Measurements from ENCODE around the gene ALPP.
"Not testable (repeated sequence)": the region's sequence is repeated elsewhere in the genome, so short reads cannot be mapped to it uniquely, and the experiment has no call there.

Gene ALPP

DNA sequence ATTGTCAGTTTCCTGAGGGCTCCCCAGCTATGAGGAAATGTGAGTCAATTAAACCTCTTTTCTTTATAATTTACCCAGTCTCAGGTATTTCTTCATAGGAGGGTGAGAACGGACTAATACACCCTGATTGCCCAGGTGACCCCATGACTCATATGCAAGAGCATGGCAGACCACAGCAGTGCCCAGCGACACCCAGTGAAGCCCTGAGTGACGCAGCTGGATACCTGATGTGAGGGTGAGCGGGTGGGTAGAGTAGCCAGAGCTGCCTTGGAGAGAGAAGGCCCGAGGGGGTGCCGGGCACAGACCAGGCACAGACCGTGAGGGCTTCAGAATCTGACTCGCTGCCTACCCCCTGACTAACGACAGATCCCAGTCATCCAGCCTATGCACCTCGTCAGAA is 43.5 kb downstream of the ALPP start:
- H3K4me2 ChIP-seq (ENCODE audit: low read depth, low read length, poor library complexity, severe bottlenecking) = no peak overlapping the region

DNA sequence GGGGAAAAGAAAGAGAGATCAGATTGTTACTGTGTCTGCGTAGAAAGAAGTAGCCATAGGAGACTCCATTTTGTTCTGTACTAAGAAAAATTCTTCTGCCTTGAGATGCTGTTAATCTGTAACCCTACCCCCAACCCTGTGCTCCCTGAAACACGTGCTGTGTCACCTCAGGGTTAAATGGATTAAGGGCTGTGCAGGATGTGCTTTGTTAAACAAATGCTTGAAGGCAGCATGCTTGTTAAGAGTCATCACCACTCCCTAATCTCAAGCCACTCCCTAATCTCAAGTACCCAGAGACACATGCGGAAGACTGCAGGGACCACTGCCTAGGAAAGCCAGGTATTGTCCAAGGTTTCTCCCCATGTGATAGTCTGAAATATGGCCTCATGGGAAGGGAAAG is 44.4 kb downstream of the ALPP start:
- H3K27ac ChIP-seq (ENCODE audit: low read depth, low read length); H3K4me3 ChIP-seq (ENCODE audit: insufficient read depth, low read length, poor library complexity, severe bottlenecking); H3K9me3 ChIP-seq (ENCODE audit: insufficient read depth, low read length); H3K27me3 ChIP-seq (ENCODE audit: low read length); H2AFZ ChIP-seq (ENCODE audit: low read depth, low read length, severe bottlenecking); H3K4me2 ChIP-seq (ENCODE audit: low read depth, low read length, poor library complexity, severe bottlenecking); H3K36me3 ChIP-seq (ENCODE audit: low read length); H3K9me2 ChIP-seq (replicated peaks; ENCODE audit: insufficient read depth, low read length); H4K20me1 ChIP-seq (ENCODE audit: low read depth, low read length); H3F3A ChIP-seq (ENCODE audit: insufficient read depth); H3K79me2 ChIP-seq (ENCODE audit: insufficient read depth, low read length); H3K9ac ChIP-seq (ENCODE audit: low read length): not testable (repeated sequence)

More for the DNA sequence above, 43.5 kb downstream of the ALPP start:
- no peaks in the 10 kb centered on the region for H3K27me3 ChIP-seq (ENCODE audit: low read length)
- H3K9ac ChIP-seq (ENCODE audit: low read length) = no peak overlapping the region
- no peaks in the 10 kb centered on the region for H3K9me2 ChIP-seq (replicated peaks; ENCODE audit: insufficient read depth, low read length)
- H3K9me3 ChIP-seq (ENCODE audit: insufficient read depth, low read length) = no peaks in the 10 kb centered on the region
- no peaks in the 10 kb centered on the region for H3K79me2 ChIP-seq (ENCODE audit: insufficient read depth, low read length)
- no peak overlapping the region for H3K27ac ChIP-seq (ENCODE audit: low read depth, low read length)
- TF ChIP-seq, protein P1, sequence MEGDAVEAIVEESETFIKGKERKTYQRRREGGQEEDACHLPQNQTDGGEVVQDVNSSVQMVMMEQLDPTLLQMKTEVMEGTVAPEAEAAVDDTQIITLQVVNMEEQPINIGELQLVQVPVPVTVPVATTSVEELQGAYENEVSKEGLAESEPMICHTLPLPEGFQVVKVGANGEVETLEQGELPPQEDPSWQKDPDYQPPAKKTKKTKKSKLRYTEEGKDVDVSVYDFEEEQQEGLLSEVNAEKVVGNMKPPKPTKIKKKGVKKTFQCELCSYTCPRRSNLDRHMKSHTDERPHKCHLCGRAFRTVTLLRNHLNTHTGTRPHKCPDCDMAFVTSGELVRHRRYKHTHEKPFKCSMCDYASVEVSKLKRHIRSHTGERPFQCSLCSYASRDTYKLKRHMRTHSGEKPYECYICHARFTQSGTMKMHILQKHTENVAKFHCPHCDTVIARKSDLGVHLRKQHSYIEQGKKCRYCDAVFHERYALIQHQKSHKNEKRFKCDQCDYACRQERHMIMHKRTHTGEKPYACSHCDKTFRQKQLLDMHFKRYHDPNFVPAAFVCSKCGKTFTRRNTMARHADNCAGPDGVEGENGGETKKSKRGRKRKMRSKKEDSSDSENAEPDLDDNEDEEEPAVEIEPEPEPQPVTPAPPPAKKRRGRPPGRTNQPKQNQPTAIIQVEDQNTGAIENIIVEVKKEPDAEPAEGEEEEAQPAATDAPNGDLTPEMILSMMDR (IDR thresholded peaks at IDR 0.05; ENCODE audit: insufficient read depth, low read length, poor library complexity, severe bottlenecking) = no peak
- TF ChIP-seq EZH2phosphoT487 (conservative IDR thresholded peaks at IDR 0.05; ENCODE audit: low read length) = no peak
- H3F3A ChIP-seq (ENCODE audit: insufficient read depth) = no peaks in the 10 kb centered on the region
- H3K4me3 ChIP-seq (ENCODE audit: insufficient read depth, low read length, poor library complexity, severe bottlenecking) = no peak overlapping the region
- H4K20me1 ChIP-seq (ENCODE audit: low read depth, low read length) = no peaks in the 10 kb centered on the region
- H3K36me3 ChIP-seq (ENCODE audit: low read length) = no peaks in the 10 kb centered on the region
- H2AFZ ChIP-seq (ENCODE audit: low read depth, low read length, severe bottlenecking) = no peak overlapping the region

DNA sequence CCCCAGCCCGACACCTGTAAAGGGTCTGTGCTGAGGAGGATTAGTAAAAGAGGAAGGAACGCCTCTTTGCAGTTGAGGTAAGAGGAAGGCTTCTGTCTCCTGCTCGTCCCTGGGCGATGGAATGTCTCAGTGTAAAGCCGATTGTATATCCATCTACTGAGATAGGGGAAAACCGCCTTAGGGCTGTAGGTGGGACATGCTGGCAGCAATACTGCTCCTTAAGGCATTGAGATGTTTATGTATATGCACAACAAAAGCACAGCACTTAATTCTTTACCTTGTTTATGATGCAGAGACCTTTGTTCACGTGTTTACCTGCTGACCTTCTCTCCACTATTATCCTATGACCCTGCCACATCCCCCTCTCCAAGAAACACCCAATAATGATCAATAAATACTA is 44.9 kb downstream of the ALPP start:
- not testable (repeated sequence) for H3K79me2 ChIP-seq (ENCODE audit: insufficient read depth, low read length); H3K36me3 ChIP-seq (ENCODE audit: low read length); H3K9me2 ChIP-seq (replicated peaks; ENCODE audit: insufficient read depth, low read length); H2AFZ ChIP-seq (ENCODE audit: low read depth, low read length, severe bottlenecking); H3K4me2 ChIP-seq (ENCODE audit: low read depth, low read length, poor library complexity, severe bottlenecking); H3K9me3 ChIP-seq (ENCODE audit: insufficient read depth, low read length); H3K4me3 ChIP-seq (ENCODE audit: insufficient read depth, low read length, poor library complexity, severe bottlenecking); H3F3A ChIP-seq (ENCODE audit: insufficient read depth); H4K20me1 ChIP-seq (ENCODE audit: low read depth, low read length); H3K27ac ChIP-seq (ENCODE audit: low read depth, low read length); H3K27me3 ChIP-seq (ENCODE audit: low read length); H3K9ac ChIP-seq (ENCODE audit: low read length)

DNA sequence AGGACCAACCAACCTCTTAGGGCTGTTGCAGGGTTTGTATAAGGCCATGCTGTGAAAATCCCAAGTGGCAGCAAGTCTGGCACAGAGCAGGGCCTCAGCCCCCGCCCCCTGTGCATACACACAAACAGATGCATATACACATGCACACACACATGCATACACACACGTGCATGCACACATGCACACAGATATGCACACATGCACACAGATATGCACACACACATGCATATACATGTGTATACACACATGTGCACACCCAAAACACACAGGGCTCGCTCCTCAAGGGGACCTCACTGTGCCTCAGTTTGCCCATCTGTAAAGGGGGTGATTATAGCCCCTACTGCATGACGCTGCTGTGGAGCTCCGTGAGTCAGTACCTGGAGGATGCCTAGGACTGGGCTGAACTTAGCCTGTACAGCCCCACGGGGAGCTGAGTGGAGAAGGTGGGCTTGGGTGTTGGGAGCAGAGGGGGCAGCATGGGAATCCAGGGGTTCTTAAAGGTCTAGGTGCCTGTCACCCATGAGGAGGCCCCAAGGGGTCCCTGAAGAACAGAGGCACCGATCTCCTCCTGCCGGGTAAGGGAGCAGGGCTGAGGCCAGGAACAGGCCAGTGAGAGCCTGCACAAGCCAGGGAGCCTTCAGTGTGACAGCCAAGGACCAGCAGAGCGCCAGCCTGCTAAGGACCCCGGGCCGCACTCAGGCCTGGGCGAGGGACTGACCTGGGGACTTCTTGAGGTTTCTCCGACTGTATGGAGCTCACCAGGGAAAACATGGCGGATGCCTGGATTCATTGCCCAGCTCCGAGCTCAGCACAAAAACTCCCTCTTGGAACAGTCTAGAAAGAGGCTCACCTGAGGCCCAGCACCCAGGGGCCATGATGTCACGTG is 53.4 kb downstream of the ALPP start:
- H3K36me3 ChIP-seq (ENCODE audit: low read length) = no peaks in the 10 kb centered on the region
- H3K9ac ChIP-seq (ENCODE audit: low read length) = no peak overlapping the region
- no peaks in the 10 kb centered on the region for H3K27me3 ChIP-seq (ENCODE audit: low read length)
- no peak overlapping the region for H3K27ac ChIP-seq (ENCODE audit: low read depth, low read length)
- no peaks in the 10 kb centered on the region for H3F3A ChIP-seq (ENCODE audit: insufficient read depth)
- no peak overlapping the region for H2AFZ ChIP-seq (ENCODE audit: low read depth, low read length, severe bottlenecking)
- H4K20me1 ChIP-seq (ENCODE audit: low read depth, low read length) = no peaks in the 10 kb centered on the region
- TF ChIP-seq, protein P1 (IDR thresholded peaks at IDR 0.05; ENCODE audit: insufficient read depth, low read length, poor library complexity, severe bottlenecking) = no peak
- TF ChIP-seq EZH2phosphoT487 (conservative IDR thresholded peaks at IDR 0.05; ENCODE audit: low read length) = no peak
- H3K9me2 ChIP-seq (replicated peaks; ENCODE audit: insufficient read depth, low read length) = no peaks in the 10 kb centered on the region
- no peak overlapping the region for H3K4me2 ChIP-seq (ENCODE audit: low read depth, low read length, poor library complexity, severe bottlenecking)
- H3K9me3 ChIP-seq (ENCODE audit: insufficient read depth, low read length) = no peaks in the 10 kb centered on the region
- H3K79me2 ChIP-seq (ENCODE audit: insufficient read depth, low read length) = no peaks in the 10 kb centered on the region
- no peak overlapping the region for H3K4me3 ChIP-seq (ENCODE audit: insufficient read depth, low read length, poor library complexity, severe bottlenecking)

Measured in SU-DHL-6 (cell line).